Effector CD4-positive, alpha-beta T cell (primary cell): ENCODE measurements around the gene MCCC2.
"Not testable (repeated sequence)": the region's sequence is repeated elsewhere in the genome, so short reads cannot be mapped to it uniquely, and the experiment has no call there.

Experiments
- DNase-seq: peaks from one replicate; pipeline ENCODE4 v3.0.0-alpha.2; 2020

Gene MCCC2

GRCh38 chr5:71663191-71663969 lies 76.2 kb downstream of the MCCC2 start:
- no peak for DNase-seq

GRCh38 chr5:71664615-71665014 lies 77.5 kb downstream of the MCCC2 start:
- DNase-seq, result not testable (repeated sequence)

- DNase-seq, result no peak
Observed at GRCh38 chr5:71666321-71666720, 79.2 kb downstream of the MCCC2 start.

- no peak for DNase-seq
Observed at GRCh38 chr5:71677977-71678376, 90.8 kb downstream of the MCCC2 start.

GRCh38 chr5:71679714-71680113 lies 92.6 kb downstream of the MCCC2 start:
- no peak for DNase-seq

- DNase-seq, result no peak
Observed at GRCh38 chr5:71680510-71680909, 93.4 kb downstream of the MCCC2 start.

GRCh38 chr5:71681296-71681695 lies 94.2 kb downstream of the MCCC2 start:
- DNase-seq, result no peak

GRCh38 chr5:71684309-71684708 lies 97.2 kb downstream of the MCCC2 start:
- DNase-seq, result no peak

GRCh38 chr5:71693828-71694427 lies 106.8 kb downstream of the MCCC2 start:
- DNase-seq, result no peak

- no peak for DNase-seq
Observed at GRCh38 chr5:71695071-71695470, 107.9 kb downstream of the MCCC2 start.

GRCh38 chr5:71695595-71695994 lies 108.5 kb downstream of the MCCC2 start:
- DNase-seq, result no peak

- DNase-seq, result no peak
Observed at GRCh38 chr5:71697967-71698366, 110.8 kb downstream of the MCCC2 start.

GRCh38 chr5:71699233-71699632 lies 112.1 kb downstream of the MCCC2 start:
- no peak for DNase-seq

- no peak for DNase-seq
Observed at GRCh38 chr5:71699751-71700150, 112.6 kb downstream of the MCCC2 start.

- no peak for DNase-seq
Observed at GRCh38 chr5:71700803-71701202, 113.7 kb downstream of the MCCC2 start.

GRCh38 chr5:71701407-71701806 lies 114.3 kb downstream of the MCCC2 start:
- no peak for DNase-seq

GRCh38 chr5:71703941-71704340 lies 116.8 kb downstream of the MCCC2 start:
- no peak for DNase-seq

GRCh38 chr5:71705421-71705820 lies 118.3 kb downstream of the MCCC2 start:
- DNase-seq, result no peak

GRCh38 chr5:71706906-71707305 lies 119.8 kb downstream of the MCCC2 start:
- DNase-seq, result no peak
